Colon (tissue), 2 donors: Measurements from ENCODE around the gene FUOM.
"Not testable (repeated sequence)": the region's sequence is repeated elsewhere in the genome, so short reads cannot be mapped to it uniquely, and the experiment has no call there.

ENCODE experiments used
- FAIRE-seq: peaks from 2 replicates; lab custom pipeline; 2012; peaks lifted over from hg19 to GRCh38; lab: Jason Lieb, UNC
- donor health status: control.
- donor health status: control.

FUOM gene

DNA sequence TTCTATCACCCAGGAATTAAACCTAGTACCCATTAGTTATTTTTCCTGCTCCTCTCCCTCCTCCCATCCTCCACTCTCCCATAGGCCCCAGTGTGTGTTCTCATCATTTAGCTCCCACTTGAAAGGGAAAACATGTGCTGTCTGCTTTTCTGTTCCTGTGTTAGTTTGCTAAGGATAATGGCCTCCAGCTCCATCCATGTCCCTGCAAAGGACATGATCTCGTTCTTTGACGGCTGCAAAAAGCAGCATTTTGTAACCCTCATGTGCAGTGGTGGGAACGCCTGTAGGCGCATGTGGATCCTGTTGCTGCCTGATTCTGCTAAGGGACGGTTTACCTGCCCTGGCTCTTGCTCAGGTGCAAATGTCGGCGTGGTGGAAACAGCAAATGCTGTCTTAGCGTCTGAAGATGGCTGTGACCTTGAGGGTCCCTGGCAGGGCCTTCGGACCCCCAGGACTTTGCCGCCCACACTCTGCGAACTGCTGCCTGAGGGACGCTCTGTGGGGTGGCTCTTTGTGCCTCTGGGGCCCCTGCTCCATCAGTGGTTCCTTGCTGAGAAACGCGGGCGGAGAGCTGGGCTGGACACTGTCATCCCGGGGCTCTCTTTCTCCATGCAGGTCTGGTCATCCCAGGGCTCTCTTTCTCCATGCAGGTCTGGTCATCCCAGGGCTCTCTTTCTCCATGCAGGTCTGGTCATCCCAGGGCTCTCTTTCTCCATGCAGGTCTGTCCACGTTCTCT is 30.6 kb upstream of the FUOM start:
- no peak for FAIRE-seq

DNA sequence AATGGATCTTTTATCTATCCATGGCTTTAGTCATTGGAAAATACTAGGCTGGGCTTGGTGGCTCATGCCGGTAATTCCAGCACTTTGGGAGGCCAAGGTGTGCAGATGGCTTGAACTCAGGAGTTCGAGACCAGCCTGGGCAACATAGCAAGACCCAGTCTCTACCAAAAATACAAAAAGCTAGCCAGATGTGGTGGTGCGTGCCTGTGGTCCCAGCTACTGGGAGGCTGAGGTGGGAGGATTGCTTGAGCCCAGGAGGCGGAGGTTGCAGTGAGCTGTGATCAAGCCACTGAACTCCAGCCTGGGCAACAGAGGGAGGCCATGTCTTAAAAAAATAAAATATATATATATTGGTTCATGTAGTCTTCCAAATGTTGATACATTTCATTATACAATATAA is 29.1 kb upstream of the FUOM start:
- not testable (repeated sequence) for FAIRE-seq

DNA sequence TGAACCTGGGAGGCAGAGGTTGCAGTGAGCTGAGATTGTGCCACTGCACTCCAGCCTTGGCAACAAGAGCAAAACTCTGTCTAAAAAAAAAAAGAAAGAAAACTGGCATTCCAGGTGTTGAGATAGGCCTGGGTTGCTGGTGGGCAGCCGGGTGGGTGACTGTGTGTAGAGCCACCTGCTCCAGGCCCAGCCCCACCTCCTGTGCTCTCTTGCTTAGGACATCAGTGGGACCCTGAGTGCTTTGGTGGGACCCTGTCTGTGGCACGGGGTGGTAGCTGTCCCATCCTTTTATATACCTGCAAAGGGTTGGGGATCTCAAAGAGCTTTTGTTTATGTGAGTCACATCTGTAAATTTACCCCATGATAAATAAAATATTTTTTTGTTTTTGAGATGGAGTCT is 27.4 kb upstream of the FUOM start:
- no peak for FAIRE-seq

DNA sequence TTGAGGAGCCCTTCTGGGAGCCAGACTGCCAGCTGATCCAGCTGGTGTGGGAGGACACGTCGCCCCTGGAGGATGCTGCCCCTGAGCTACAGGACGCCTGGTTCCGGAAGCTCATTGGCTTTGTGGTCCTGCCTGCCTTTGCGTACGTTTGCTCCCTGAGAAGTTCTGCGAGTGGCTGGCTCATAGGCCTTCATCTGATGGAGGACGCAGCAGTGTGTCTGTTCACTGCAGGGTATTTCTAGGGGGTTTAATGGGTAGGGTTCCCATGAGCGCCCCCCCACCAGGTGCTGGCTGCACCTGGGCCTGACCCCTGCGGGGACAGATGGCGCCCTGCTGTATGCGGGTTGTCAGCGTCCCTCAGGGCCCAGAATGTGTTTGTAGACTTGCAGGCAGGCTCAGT is 26.3 kb upstream of the FUOM start:
- FAIRE-seq: no peak

DNA sequence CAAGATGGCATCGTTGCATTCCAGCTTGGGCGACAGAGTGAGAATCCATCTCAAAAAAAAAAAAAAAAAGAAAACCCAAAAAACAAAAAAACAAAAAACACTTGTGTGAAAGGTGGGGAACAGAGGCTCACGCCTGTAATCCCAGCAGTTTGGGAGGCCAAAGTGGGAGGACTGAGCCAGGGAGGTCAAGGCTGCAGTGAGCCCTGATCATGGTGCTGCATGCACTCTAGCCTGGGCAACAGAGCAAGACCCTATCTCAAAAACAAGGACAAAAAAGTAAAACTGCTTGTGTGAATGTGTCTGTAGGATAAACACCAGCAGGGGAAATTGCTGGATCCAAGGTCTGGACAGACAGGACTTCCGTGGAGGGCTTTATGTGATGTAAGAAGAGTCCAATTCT is 25.7 kb upstream of the FUOM start:
- no peak for FAIRE-seq

DNA sequence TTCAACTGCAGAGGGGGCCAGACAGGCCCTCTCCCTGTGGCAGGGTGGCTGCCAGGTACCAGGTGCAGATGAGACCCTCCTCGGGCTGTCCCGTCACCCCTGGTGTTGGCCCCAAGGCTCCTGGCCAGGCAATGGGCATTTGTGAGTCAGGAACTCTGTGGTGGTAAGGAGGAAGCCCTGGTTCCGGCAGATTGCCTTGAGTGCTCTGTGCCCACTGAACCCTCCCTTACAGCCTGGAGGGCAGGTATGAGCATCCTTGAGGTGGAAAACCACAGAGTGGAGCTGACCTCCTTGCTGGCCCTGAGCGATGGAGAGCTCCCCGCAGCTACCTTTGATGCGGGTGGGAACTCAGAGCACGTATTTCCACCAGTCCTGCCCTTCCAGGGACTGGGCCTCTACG is 23.2 kb upstream of the FUOM start:
- FAIRE-seq: no peak

DNA sequence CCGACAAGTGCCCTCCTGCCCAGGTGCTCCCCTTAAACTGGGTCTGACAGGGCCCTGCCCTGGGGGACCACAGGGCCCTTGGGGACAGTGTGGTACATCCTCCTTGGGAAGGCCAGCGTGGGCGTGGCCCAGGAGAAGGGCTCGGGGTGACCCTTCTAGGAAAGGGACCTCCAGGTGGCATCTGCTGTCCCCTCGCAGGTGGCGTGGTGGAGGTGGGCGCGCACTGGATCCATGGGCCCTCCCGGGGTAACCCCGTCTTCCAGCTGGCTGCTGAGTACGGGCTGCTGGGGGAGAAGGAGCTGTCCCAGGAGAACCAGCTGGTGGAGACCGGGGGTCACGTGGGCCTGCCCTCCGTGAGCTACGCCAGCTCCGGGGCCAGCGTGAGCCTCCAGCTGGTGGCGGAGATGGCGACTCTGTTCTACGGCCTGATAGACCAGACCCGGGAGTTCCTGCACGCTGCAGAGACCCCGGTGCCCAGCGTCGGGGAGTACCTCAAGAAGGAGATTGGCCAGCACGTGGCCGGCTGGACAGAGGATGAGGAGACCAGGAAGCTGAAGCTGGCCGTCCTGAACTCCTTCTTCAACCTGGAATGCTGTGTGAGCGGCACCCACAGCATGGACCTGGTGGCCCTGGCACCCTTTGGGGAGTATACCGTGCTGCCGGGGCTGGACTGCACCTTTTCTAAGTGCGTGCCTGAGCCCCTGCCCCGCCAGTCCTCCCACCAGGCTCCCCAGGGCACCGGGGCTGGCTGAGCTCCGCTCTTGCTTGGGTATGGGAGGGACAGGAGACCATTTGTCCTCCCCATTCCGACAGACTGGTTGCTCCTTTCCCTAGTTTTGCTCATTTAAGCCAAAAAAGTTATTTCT is 22.2 kb upstream of the FUOM start:
- FAIRE-seq: no peak

DNA sequence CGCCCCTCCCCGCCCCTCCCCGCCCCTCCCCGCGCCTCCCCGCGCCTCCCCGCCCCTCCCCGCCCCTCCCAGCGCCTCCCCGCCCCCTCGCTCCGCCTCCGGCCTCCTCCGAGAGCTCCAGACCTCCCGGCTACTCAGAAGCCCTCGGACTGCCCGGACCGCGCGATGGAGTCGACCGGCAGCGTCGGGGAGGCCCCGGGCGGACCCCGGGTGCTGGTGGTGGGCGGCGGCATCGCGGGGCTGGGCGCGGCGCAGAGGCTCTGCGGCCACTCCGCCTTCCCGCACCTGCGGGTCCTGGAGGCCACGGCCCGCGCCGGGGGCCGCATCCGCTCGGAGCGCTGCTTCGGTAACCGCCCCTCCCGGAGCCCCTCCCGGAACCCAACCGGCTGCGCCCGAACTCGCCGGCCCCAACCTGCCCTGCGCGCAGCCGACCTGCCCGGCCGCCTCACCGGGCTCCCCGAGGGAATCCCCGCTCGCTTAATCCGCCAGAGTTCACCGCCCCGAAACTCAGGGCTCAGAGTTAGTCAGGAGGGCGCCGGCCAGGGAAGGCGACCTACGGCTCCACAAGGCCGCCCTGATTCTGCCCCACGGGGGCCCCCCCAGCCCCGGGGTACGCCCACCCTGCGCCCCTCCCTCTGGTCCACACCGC is 21.5 kb upstream of the FUOM start, which contains the start of gene PAOX:
Gene PAOX, plus strand, starts transcription at position 111 of the 649 bp plus-strand sequence. Its CDS starts 55 bp downstream, at position 166.
- no peak for FAIRE-seq

DNA sequence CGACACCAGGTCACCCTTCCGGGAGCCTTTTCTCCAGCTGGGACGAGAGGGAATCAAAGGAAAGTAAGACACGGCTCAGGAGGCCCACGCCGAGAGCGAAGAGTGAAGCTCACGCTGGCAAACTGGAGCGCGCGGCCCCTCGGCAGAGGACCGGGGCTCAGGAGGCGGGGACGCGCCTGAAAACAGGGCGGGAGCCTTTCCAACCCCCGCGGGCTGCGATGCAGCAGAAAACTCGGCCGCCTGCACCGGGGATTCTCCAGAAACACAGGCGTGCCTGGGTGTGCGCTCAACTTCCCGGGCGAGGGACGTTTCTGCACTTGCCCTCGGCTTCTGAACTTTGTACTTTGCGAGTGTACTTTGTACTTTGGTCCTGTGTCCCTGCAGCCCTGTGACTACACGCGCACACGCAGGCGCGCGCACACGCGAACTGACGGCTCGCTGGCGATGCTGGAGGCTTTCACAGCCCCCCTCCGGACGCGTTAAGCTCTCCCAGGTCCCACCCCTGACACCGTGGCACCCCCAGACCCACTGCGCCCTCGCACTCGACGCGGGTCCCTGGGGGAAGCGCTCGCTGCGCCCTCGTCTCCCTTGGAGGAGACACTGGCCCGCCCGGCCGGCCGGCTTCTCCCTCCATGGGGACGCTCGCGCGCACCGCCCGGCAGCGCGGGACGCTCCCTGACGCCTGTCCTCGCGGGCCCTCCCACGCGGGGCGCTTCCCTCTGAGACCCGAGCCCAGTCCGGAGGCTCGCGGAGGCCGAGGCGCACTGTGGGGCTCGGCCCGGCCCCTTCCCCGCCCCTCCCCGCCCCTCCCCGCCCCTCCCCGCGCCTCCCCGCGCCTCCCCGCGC is 20.7 kb upstream of the FUOM start:
- FAIRE-seq: no peak

DNA sequence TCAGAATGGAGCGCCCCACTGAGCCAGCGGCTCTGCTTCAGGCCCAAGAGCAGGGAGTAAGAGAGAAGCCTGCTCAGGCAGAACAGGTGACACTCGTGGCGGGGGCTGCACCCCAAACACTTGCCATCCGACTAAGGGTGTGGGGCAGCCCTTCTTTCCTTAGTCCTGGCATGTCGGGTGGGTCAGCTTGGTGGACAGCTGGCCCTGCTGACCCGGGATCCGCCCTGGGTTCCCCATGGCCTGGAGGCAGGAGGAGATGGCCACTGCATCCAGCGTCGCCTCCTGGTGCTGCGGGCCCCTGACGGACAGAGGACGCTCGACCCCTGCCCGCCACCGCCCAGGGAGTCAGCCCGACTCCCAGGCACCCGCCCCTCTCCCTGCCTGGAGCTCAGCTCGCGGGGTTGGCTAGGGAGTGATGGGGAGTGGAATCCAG is 20.0 kb upstream of the FUOM start:
- no peak for FAIRE-seq

DNA sequence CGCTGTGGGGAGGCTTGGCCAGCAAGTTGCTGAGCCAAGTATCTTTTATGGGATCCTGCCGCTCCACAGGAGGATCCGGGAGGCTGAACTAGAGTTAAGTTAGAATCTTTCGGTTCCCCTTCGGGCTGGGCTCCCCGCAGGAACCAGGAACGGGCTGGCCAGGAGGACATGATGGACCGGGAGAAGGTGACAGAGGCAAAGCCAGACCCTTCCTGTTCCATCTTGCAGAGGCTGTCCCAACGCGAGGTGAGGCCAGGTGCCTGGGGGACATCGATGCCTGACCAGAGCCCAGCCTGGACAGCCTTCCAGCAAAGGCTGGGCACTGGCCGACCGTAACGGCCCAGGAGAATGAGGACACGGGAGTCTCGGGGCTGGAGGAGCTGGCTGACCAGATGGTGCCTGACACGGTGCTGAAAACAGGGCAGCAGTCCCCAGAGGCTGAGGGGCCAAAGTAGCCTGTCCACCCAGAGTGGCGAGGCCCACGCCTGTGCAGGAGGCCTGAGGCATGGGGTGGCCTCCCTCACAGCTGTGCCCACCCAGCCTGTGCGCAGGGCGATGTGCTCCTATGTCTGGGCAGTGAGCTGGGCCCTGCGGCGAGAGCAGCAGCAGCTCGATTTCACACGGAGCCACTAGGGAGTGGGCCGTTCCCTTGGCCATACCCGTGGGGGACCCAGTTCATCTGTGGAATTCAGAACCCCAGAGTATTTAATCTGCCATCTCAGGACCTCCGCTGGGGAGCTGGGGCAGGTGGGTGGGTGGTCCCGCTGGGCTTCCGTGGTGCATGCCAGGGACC is 19.4 kb upstream of the FUOM start:
- no peak for FAIRE-seq

DNA sequence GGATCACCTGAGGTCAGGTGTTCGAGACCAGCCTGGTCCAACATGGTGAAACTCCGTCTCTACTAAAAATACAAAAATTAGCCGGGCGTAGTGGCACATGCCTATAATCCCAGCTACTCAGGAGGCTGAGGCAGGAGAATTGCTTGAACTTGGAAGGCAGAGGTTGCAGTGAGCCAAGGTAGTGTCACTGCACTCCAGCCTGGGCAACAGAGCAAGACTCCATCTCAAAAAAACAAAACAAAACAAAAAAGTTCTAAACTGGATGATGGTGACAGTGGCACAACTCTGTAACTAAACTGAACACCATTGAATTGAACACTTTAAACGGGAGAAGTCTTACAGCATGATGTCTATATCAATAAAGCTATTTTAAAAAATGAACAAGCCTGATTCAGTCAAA is 18.4 kb upstream of the FUOM start:
- not testable (repeated sequence) for FAIRE-seq

DNA sequence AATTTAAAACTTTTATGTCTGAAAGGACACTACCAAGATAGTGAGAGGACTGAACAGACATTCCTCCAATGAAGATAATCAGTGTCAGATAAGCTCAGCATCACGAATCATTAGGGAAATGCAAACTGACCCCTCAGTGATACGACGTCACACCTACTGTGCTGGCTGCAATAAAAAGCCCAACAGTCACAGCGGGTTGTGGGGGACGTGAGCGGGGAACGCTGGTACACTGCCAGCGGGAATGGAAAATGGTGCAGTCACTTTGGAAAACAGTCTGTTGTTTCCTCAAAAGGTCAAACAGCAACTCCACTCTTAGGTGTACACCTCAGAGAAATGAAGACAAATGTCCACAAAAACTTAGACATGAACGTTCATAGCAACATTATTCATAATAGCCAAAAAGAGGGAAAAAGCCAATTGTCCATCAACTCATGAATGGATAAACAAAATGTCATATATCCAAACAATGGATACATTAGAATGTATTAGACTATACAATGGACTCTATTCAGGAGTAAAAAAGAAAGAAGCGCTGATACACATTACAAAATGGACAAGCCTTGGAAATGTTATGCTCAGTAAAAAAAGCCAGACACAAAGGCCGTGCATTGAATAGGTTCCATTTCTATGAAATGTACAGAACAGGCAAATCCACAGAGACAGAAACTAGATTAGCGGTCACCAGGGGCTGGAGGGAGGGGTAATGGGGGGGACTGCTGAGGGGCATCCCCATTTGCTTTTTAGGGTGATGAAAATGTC is 17.7 kb upstream of the FUOM start:
- FAIRE-seq: no peak

DNA sequence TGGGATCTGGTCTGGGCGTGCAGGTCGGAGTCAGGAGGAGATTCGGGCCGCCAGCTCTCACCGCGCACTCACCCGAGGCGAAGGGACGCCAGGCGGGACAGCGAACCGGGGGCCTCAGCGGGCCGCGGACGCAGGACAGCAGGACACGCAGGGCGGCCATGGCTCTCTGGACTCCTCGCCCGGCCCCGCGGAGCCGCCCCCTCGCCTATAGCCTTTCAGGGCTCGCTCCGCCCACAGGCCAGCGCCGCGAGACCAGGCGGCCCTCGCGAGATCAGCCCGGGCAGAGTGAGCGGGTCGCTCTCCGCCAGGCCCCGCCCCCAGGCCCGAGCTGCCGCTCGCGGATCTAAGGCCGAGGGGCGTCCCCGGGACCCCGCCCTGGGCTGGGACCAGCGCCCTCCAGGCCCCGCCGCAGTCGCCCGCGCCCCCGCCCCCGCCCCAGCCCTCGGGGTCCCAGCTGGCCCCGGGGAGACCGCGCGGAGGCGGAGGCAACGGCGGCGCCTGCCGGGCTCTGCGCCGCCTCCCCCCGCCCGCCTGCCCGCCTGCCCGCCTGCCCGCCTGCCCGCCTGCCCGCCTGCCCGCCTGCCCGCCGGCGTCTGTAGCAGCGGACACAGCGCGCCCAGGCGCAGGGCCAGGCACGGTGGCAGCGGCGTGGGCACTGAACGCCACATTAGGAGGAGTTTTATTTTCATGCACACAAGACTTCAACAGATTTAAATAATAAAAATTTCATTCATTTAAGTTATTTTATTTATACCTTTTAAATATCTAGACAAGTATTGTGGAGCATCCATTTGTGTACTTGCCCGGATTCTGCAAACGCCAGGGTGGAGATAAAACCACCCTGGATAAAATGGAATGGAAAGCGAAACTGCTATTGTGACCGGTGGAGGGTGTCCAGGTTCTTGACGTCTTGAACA is 15.6 kb upstream of the FUOM start, which contains the start of gene ECHS1:
Gene ECHS1, minus strand, starts transcription at position 181 of the 917 bp plus-strand sequence. Its CDS starts 21 bp downstream, at position 160.
- FAIRE-seq: peak; percentile 61

DNA sequence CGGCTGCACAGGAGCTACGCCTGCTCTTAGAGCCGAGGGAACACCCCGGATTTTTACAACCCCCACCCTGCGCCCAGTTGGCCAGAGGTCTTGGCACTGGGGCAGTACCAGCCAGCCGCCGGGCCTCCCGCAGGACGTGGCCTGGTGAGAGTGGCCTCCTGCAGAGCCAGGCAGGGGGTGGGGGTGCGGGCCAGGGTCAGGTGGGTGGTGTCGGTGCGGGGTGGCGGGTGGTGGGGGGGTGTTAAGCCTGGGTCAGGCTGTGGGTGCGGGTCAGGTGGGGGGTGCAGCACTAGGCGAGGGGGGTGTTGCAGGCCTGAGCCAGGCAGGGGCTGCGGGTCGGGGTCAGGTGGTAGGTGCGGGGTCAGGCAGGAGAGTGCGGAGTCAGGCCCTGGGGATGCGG is 14.7 kb upstream of the FUOM start:
- FAIRE-seq: no peak

DNA sequence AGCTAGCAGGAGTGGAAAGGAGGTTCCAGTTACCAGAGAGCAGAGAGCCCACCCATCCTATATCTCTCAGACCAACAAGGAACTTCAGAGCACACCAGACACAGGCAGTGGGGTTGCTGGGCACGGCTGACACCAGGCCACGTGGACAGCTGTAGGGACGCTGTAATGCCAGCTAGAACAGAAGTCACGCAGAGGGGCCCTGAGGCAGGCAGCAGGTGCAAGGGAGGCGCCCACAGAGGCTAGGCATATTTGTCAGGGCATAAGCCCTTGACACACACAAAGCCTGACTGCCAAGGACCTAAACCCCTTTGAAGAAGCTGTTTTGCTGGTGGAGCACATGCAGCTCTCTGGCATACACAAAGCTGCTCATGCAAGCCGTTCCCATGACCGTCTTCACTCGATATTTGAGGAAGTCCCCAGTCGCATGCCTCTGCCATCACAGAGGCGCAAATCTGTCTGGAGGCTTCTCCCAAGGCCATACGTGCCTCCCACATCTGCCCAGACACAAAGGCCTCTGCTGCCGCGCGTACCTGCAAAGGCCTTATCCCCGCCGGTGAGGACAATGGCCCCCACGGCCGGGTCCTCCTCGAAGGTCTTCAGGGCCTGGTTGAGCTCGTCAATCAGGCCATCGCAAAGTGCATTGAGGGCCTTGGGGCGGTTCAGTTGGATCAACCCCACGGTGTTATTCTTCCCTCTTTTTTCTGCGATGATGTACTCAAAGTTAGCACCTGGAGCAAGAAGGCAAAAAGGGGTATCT is 12.4 kb upstream of the FUOM start:
- FAIRE-seq: no peak

DNA sequence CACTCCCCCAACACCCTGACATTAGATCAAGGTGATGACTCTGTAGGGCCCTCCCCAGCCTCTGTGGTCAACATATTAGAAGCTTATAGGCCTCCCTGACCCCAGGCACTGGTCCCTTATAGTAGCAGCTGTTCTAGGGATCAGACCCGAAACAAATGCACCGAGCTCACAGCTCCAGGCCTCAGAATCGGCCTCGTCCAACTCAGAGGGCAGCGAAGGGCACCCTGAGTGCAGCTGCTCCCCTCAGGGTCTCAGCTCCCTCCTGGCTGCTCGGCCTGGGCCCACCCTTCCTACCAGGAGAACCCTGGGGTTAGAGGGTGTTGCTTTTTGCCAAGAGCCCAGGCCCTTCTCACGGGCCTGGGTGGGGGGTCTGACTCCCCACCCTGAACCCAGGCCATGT is 10.3 kb upstream of the FUOM start:
- FAIRE-seq: no peak

DNA sequence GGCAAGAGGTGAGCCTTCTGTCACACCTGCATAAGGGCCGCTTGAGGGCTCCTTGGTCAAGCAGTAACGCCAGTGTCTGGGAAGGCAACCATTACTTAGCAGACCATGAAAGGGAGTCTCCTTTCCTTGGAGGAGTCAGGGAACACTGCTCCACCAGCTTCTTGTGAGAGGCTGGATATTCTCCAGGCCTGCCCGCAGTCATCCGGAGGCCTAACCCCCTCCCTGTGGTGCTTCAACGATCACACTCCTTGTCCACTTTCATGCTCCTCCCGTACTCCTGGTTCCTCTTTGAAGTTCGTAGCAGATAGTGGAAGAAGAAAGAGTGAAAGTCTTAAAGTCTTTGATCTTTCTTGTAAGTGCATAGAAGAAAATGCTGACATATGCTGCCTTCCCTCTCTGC is 9.6 kb upstream of the FUOM start:
- not testable (repeated sequence) for FAIRE-seq
